NCI-H345 (cell line): ENCODE data around the gene CHST15.

Source experiments
- DNase-seq: peaks from one replicate; lab custom pipeline; 2025; lab: John Stamatoyannopoulos, UW

Gene CHST15

DNA sequence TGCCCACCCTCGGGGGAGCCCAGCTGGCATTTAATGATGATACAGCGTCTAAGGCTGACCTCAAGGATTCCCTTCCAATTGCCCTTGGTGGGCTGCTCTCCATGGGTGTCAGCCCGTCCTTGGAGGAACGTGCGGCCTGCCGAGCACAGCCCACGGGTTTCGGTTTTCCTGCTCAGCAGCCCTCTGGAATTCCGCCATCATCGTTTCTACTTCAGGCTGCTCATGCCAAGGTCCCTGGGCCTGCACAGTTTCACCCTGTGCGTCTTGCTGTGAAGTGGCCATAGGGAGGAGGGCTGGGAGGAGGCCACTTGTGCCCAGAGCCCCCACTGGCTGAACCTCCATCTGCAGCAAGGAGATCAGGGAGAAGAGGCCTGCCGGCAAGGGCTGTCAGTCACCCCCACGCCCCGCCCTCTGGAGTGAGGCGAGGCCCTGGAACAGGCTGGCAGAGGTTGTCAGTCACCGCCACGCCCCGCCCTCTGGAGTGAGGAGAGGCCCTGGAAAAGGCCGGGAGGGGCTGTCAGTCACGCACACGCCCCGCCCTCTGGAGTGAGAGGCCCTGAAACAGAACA, 82.8 kb downstream of the CHST15 start:
- DNase-seq: no peak

DNA sequence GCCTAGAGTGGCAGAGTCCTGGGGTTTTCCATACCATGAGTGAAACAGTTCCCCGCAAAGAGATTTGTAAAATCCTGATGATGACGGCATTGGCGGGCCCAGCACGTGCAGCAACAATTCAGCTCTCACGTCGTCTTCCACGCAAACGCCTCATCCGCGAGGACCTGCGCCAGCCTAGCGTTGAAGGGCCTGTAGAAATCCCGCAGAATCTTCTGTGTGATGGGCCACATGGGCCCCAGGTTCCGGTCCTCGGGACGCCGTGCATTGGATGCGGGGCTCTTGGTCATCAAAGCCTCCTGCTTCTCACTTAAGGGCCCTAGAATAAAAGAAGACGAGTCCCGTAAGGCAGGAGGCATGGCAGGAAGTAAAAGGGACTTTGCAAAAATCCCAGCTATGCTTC, 83.4 kb downstream of the CHST15 start:
- no peak for DNase-seq

DNA sequence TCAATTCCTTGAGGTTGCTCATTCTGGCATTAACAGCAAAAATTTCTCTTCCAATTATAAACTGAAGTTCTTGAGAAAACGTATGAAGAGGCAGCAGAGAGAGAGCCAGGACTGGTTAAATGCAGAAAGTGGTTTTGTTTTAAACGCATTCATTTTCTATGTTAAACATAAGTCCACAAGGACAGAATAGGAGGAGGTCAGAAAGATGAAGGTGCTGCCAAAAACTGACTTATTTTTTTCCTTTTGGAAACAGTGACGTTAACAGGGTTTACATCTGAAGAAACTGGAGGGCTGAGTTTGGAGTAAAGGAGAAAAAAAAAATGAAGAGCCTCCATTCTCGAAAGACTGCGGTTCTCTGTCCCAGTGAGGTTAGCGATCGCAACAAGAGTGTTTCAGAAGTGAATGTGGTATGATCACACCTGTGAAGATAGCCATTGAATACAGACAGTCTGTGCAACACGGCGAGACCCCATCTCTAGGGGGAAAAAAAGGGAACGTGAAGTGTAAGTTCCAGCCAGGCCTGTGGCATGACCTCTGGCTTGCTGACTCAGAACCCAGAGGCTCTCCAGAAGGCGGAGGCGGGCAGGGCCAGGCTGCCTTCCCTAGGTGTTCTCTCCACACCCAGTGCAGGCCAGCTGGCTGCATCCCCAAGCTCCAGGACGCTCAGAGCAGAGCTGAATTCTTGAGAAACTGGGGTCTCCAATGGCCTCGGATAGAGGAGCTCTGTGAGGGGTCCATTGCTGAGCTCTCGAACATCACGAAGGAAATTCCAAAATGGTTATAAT, 84.0 kb downstream of the CHST15 start:
- no peak for DNase-seq

DNA sequence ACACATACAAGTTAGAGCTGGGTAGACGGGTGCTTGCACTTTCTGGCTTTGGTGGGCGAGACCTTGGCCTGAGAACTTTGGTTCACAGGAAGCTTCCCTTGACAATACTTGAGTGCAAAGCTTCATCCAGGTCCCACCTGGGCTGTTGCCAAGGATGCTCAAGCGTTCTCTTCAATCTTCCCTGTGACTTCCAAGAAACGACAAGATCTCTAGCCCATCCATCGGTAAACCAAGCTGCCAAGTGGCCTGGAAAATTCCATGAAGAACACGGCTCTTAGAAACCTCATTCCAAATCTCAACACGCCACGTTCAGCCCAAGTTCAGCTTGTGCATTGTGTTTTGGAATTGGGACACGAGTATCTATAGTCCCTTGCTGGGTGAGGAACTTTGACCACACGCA, 84.7 kb downstream of the CHST15 start:
- DNase-seq: no peak

- no peak for DNase-seq
These were observed 85.2 kb downstream of the CHST15 start for GRCh38 chr10:124008187-124008586.

GRCh38 chr10:124007773-124008145, 85.6 kb downstream of the CHST15 start:
- no peak for DNase-seq

- no peak for DNase-seq
These were observed 86.2 kb downstream of the CHST15 start for GRCh38 chr10:124007102-124007772.

DNA sequence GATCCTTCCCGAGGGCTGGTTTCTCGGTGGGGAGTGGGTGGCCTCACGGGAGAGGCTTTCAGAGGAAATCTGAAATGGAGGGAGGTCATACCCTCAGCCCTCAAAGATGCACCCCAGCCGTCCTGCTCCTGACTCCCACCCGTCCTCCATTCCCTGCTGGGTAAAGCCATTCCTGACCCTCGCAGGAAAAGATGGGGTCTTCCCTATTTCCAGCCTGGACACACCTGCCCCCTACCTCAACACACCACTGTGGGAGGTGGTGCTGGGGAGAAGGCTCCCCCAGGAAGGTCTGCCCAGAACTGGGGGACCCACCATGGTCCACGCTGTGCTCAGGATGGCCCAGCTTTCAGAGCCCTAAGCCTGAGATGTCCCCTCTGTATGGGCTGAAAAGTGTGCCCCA, 86.9 kb downstream of the CHST15 start:
- no peak for DNase-seq

DNA sequence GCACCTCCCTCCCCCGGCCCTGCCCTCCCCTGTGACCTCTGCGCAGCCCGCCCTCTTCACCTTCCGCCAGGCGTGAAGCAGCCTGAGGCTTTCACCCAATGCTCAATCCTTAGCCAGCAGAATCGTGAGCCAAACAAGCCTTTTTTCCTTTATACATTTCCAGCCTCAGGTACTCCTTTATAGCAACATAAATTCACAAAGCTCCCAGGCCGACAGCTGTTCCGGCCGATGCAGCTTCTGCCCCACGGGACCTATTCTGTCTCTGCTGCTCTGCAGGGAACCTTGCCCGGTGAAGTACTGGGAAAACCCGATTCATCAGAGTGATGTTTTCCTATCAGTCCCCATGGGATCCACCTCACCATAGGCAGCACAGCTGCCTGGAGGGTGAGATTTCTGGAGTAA, 87.4 kb downstream of the CHST15 start:
- peak; percentile 84 for DNase-seq

DNA sequence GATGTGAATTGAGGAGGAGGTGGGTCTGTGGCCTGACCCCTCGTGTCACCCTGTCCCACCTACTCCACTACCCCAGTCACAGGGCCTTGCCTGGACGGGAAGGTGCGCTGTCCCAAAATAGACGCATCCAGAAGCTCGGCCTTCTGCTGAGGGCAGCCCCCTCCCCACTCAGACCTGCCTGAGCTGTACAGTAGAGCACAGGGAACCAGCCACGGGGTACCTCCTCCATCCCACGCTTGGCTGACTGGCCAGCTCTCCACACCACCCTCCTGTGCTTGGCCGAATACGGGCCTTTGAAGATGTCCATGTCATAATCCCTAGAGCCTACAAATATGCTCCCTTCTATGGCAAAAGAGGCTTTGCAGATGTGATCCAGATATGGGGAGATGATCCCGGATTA, 88.3 kb downstream of the CHST15 start:
- no peak for DNase-seq

- no peak for DNase-seq
These were observed 88.8 kb downstream of the CHST15 start for GRCh38 chr10:124004663-124005004.

- no peak for DNase-seq
These were observed 89.3 kb downstream of the CHST15 start for GRCh38 chr10:124003871-124004662.

- DNase-seq: no peak
These were observed 89.9 kb downstream of the CHST15 start for GRCh38 chr10:124003481-124003870.

GRCh38 chr10:124003070-124003419, 90.4 kb downstream of the CHST15 start:
- no peak for DNase-seq

- no peak for DNase-seq
These were observed 90.9 kb downstream of the CHST15 start for GRCh38 chr10:124002391-124003069.

DNA sequence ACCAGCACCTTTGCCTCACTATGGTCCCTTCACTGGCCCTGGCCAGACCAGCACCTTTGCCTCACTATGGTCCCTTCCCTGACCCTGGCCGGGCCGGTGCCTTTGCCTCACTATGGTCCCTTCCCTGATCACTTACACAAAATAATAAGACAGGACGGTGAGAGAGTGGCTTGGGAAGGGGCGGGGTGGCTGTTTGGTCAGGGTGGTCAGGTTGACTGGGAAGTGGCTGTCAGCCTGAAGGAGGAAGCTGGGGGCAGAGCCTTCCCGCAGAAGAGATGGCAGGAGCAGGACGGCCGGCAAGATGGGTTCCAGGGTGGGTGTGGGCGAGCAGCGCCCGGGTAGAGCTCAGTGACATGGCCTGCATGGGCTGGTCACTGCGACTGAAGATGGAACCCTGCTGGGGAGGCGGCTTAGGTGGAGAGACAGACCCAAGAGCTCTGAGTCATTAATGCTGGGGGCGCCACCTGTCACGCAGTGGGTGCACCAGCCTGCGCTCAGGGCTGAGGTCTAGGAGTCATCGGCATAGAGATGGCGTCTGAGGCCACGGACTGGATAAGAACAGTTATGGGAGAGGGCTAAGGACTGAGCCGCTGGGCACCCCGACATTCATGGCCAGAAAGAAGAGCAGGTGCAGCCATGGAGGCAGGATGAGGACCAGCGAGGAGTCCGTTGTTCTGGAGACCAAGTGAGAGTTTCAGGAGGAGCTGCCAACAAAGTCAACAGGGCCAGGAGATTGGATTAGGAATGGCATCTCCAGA, 91.8 kb downstream of the CHST15 start:
- DNase-seq: no peak

- no peak for DNase-seq
These were observed 92.6 kb downstream of the CHST15 start for GRCh38 chr10:124000792-124001201.

DNA sequence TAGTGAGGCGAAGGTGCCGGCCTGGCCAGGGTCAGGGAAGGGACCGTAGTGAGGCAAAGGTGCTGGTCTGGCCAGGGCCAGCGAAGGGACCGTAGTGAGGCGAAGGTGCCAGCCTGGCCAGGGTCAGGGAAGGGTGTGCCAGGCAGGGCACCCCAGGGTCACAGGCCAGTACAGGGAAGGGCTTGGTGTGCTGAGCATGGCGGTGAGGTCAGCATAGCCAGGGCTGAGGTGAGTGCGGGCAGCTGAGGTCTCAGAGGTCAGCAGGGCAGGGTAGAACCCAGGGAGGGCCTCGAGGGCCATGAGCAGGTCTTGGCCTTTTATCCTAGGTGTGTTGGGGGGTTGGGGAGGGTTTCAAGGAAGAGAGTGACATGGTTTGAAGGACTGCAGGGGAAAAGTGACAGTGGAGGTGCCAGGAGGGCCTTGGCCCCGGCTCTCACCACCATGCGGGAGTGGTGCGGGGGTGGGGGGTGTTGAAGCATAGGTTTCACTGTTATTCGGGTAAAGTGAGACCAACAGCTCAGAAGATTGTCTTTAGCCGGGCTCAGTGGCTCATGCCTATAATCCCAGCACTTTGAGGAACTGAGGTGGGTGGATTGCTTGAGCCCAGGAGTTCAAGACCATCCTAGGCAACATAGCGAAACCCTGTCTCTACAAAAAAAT, 93.3 kb downstream of the CHST15 start:
- DNase-seq: no peak

- no peak for DNase-seq
These were observed 94.1 kb downstream of the CHST15 start for GRCh38 chr10:123999261-123999660.

- DNase-seq: no peak
These were observed 94.9 kb downstream of the CHST15 start for GRCh38 chr10:123998197-123999141.
